ENCODE results near the gene LGALSL. TPM values are rescaled to one million over a fixed set of nuclear protein-coding genes. Genes with fewer than 3 reads are reported as not detected.

LGALSL gene
- total RNA-seq, 1 experiment from 2014 or later, result 14.2 TPM

GRCh38 chr2:64454386-64455332 is 697 bp downstream of the LGALSL start:
- no peak overlapping the region for H2AFZ ChIP-seq (ENCODE audit: low read depth, low read length, poor library complexity, severe bottlenecking)
- no peaks in the 10 kb centered on the region for H4K20me1 ChIP-seq (ENCODE audit: insufficient read depth)
- intact Hi-C loops (cut with micrococcal nuclease), result no loop called here

More at GRCh38 chr2:64454386-64455332, 697 bp downstream of the LGALSL start:
- ChIA-PET POLR2A (interaction anchor here (0.6 kb wide), 1 partner anchor 36 kb away, joined by 3 read pairs; no protein-coding TSS in a partner anchor), RAD21 (ENCODE audit: low non-redundant PET in 1 of 2, low total read pairs in 2 of 2, uncharacterized antibody in 2 of 2, unreplicated experiment in 2 of 2) (no interaction called here), CTCF (no interaction called here)
- H3K9me2 ChIP-seq (ENCODE audit: insufficient read depth), result no peaks in the 10 kb centered on the region
- H3K27me3 ChIP-seq (ENCODE audit: insufficient read depth, low read length), result no peaks in the 10 kb centered on the region
- ATAC-seq, result peak; percentile 59
- peaks cover 17 to 27% of the 10 kb centered on the region in 2 experiments for H3K4me1 ChIP-seq (ENCODE audit: control insufficient read depth in 1 of 2, insufficient read depth in 2 of 2, low read length in 2 of 2)
- no peaks in the 10 kb centered on the region; the same call in 1 of the 2 replicates for H3K79me2 ChIP-seq (ENCODE audit: insufficient read depth, low read length)
- H3K4me3 ChIP-seq (replicated peaks in 1 of 2; ENCODE audit: low read depth in 1 of 2, low read length in 2 of 2), result peak overlapping the region; percentile 74 to 82
- no TSS peak for BruUV-seq (replicated peaks)
- peak overlapping the region; percentile 83 for H3K27ac ChIP-seq (ENCODE audit: low read depth, low read length)
- peak overlapping the region; percentile 77 for H3K9ac ChIP-seq (ENCODE audit: low read length)
- peaks cover 7 to 17% of the 10 kb centered on the region in 2 experiments; a peak in 3 of 4 replicates for H3K36me3 ChIP-seq (ENCODE audit: control insufficient read depth in 1 of 2, insufficient read depth in 2 of 2, low read length in 2 of 2)
- TF ChIP-seq YY1 (IDR thresholded peaks at IDR 0.05; ENCODE audit: extremely low read depth, insufficient replicate concordance, low read depth, low read length), result peak; percentile 7
- TF ChIP-seq EGR1 (IDR thresholded peaks at IDR 0.05; ENCODE audit: low read depth), result peak; percentile 55; the same call in 1 of the 2 replicates
- TF ChIP-seq SIN3A (IDR thresholded peaks at IDR 0.05; ENCODE audit: low read depth), result no peak
- peak; percentile 77 for TF ChIP-seq ZFX (IDR thresholded peaks at IDR 0.05)
- no peak for TF ChIP-seq ZBTB33 (IDR thresholded peaks at IDR 0.05; ENCODE audit: extremely low read depth, insufficient replicate concordance, low read length)
- no peak for TF ChIP-seq EZH2 (IDR thresholded peaks at IDR 0.05)
- TF ChIP-seq MAX (IDR thresholded peaks at IDR 0.05), result no peak
- peak overlapping the region; percentile 94 for H3K4me2 ChIP-seq (ENCODE audit: low read length)
- DNase-seq (ENCODE audit: low read depth, low spot score), result no peak
- no peaks in the 10 kb centered on the region for H3K9me3 ChIP-seq (ENCODE audit: control insufficient read depth in 1 of 2, insufficient read depth in 1 of 2, low read depth in 1 of 2, low read length in 2 of 2)

All from HCT116 (cell line).